ENCODE results near the gene MB21D2.

DNA sequence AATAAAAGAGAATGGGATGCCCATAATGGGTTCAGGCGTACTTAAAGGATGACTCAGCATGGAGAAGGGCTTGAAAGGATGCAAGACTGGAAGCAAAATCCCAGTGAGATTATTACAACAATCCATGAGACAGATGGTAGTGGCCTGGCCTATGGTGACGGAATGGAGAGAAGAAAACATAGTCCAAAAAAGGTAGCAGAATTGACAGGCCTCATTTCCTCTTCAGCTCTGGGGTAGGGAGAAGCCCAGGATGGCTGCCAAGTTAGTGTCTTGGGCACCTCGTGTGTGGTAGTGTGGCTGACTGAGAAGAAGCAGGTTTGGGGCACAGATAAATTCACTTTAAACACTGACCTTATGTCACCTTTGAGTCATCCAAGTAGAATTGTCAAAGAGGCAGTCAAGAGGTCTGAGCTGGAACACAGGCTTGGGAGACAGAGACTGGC is 18.1 kb downstream of the MB21D2 start:
- TF ChIP-seq, protein P1, sequence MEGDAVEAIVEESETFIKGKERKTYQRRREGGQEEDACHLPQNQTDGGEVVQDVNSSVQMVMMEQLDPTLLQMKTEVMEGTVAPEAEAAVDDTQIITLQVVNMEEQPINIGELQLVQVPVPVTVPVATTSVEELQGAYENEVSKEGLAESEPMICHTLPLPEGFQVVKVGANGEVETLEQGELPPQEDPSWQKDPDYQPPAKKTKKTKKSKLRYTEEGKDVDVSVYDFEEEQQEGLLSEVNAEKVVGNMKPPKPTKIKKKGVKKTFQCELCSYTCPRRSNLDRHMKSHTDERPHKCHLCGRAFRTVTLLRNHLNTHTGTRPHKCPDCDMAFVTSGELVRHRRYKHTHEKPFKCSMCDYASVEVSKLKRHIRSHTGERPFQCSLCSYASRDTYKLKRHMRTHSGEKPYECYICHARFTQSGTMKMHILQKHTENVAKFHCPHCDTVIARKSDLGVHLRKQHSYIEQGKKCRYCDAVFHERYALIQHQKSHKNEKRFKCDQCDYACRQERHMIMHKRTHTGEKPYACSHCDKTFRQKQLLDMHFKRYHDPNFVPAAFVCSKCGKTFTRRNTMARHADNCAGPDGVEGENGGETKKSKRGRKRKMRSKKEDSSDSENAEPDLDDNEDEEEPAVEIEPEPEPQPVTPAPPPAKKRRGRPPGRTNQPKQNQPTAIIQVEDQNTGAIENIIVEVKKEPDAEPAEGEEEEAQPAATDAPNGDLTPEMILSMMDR (IDR thresholded peaks at IDR 0.05) = no peak
- TF ChIP-seq EZH2 (IDR thresholded peaks at IDR 0.05; ENCODE audit: borderline replicate concordance, insufficient read depth, low read depth, low read length, poor library complexity, severe bottlenecking) = no peak

Measured in B cell (primary cell).